GM18520 (cell line): ENCODE data around the gene IQCH.
"Not testable (repeated sequence)": the region's sequence is repeated elsewhere in the genome, so short reads cannot be mapped to it uniquely, and the experiment has no call there.

Experiments
- ATAC-seq: cut with Tn5 transposase; IDR thresholded peaks from one replicate; pipeline ENCODE4 v1.9.1; 2021; ENCODE audit not compliant: unreplicated experiment

The IQCH gene

DNA sequence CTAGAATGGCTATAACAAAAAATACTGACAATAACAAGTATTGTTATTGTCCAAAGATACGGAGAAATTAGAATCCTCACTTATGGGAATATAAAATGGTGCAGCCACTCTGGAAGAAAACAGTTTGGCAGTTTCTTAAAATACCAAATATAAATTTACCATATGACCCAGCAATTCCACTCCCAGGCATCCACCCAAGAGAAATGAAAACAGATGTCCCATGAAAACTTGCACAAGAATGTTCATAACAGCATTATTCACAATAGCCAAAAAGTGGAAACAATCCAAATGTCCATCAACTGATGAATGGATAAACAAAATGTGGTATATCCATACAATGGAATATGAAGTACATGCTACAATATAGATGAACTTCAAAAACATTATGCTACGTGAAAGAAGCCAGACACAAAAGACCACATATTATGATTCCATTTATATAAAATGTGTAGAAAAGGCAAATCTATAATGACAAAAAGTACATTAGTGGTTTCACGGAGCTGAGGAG is 9.6 kb upstream of the IQCH start:
- ATAC-seq, result no peak

DNA sequence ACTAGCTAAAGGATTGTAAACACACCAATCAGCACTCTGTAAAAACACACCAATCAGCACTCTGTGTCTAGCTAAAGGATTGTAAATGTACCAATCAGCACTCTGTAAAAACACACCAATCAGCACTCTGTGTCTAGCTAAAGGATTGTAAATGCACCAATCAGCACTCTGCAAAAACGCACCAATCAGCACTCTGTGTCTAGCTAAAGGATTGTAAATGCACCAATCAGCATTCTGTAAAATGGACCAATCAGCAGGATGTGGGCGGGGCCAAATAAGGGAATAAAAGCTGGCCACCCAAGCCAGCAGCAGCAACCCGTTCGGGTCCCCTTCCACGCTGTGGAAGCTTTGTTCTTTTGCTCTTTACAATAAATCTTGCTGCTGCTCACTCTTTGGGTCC is 8.0 kb upstream of the IQCH start:
- not testable (repeated sequence) for ATAC-seq

DNA sequence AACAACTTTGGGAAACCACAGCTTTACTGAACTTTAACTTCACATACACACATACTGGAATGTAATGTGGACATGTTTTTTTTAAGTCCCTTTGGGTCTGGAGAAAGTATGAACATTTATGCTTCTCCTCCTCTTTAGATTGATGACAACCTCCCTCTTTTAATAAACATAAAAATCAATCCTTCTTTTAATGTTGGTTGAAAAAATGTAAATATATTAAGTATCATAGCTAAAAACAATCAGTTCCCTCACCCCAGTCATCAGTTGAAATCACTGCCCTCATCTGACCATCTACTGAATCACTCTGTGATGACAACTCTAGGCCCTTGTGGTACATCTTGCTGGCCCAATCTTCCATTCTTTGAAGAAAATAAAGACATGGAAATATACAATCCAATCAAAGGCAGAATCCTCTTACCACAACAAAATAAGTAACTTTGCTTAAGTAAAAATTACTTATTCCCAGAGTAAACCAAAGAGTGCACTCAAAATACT is 6.5 kb upstream of the IQCH start:
- no peak for ATAC-seq

GRCh38 chr15:67249830-67250229 is 4.8 kb upstream of the IQCH start:
- no peak for ATAC-seq

GRCh38 chr15:67251318-67251717 is 3.3 kb upstream of the IQCH start:
- no peak for ATAC-seq

- ATAC-seq, result no peak
Observed at GRCh38 chr15:67253101-67253500, 1.5 kb upstream of the IQCH start.

DNA sequence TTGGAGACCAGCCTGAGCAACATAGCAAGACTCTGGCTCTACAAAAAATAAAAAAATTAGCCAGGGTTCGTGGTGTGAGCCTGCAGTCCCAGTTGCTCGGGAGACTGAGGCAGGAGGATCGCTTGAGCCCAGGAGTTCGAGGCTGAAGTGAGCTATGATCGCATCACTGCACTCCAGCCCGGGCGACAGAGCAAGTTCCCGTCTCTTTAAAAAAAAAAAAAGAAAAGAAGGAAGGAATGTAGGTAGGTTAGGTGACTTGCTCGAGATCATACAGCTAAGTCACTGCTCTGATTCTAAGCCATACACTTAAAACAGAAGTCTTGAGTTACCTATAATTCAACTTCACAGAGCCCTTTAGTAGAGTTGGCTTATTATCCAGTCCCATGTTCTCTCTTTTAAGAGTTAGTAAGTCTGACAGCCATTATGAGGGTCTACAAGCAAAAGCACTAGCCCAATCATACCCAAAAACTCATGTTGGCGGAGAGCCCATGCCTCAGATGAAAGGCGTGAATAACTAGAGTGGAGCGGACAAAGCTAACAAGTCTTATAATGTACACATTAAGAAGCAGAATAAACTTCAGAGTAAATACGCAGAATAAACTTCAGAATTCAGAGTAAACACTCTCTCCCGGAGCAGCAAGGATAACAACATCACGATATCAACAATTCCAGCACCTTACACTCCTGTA is 893 bp upstream of the IQCH start:
- no peak for ATAC-seq

- no peak for ATAC-seq
Observed at GRCh38 chr15:67256051-67256450, 1.5 kb downstream of the IQCH start.

- not testable (repeated sequence) for ATAC-seq
Observed at GRCh38 chr15:67258412-67258811, 3.8 kb downstream of the IQCH start.

DNA sequence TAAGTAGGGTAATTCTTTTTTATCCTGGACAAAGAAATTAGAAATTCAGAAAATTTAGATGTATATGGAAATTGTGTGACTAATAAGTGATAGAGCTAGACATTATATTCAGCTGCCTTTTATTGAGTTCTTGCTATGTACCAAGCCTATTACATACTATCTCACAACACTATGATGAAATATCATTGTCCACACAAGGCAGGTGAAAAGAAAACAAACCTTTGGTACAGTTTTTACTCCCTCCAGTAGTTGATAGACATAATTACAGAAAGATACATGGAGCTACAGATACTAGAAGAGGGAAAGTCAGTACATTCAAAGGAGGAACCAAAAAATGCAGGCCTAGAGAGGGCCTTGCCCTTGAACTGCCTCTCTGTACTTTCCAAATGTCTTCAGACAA is 4.8 kb downstream of the IQCH start:
- no peak for ATAC-seq

DNA sequence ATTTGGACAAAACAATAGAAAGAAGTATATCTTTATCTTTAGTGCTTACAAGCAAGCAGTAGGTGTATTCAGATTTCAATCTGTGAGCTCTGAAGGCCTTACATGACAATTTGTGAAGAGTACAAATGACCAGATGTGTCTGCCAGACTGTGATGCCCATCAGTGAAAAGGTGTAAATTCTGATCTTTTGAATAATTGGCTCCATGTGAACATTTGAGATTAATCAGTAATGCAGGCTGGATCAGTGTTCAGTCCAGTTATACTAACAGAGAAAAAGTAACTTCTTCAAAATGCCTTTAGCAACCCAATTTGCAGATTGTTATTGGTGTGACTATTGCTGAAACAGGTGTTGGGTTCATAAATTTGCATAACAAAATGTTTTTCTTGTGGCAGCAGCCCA is 5.2 kb downstream of the IQCH start:
- no peak for ATAC-seq

GRCh38 chr15:67266870-67267269 is 12.3 kb downstream of the IQCH start:
- ATAC-seq, result no peak

- ATAC-seq, result no peak
Observed at GRCh38 chr15:67267440-67267839, 12.9 kb downstream of the IQCH start.

DNA sequence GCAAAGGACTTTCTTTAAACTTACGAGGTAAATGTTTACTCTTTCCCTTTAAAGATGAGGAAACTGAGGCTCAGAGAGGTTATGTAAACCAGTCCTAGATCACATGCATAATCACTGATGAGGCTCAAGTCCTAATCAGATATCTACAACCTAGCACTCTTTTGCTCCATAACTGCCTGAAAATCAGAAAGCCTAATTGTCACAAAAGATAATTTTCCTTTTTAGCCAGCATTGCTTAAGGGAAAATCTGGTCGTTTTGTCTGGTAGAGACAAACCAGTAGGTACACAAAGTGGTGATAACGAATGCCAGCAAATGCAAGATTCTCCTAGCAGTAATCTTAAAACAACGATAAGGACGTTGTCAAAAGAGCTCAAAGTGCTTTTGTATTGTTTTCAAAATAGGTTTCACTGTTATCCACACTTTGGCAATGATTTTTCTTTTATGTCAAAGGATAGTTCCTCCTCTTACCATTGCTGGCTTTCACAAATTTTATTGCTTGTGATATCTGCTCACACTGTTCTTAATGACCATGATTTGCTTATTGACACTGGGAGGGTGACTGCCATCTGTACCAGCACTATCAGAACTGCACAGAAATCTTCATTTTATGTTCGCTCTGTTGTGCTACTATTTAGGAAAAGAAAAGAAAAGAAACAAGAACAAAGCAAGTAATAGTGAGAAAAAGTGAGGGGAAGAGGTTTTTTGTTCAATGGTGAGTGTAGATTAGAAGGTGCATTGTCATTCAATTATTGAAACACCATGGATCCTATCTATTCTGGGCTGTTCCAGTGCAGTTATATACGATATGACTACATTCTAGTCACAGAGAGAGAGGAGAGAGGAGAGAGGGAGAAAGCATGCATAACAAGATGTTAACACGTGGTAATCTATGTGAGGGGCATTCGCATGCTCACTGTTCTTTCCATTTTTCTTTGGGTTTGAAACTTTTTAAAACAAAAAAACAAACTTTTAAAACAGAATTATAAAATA is 13.7 kb downstream of the IQCH start:
- ATAC-seq, result no peak

GRCh38 chr15:67274236-67274635 is 19.6 kb downstream of the IQCH start:
- ATAC-seq, result no peak

DNA sequence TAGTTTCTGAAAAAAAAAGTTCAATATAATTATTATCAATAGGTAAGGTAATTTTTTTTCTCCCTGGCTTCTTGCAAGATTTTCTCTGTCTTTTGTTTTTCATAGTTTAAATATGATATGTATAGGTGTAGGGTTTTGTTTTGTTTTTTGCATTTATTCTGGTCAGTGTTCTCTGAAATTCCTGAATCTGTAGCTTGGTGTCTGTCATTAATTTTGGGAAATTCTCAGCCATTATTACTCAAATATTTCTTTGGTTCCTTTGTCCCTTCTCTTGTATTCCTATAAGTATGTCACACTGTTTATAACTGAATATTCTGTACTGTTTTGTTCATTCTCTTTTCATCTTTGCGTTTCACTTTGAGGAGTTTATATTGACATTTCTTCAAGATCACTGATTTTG is 22.1 kb downstream of the IQCH start:
- no peak for ATAC-seq

GRCh38 chr15:67280217-67280616 is 25.6 kb downstream of the IQCH start:
- ATAC-seq, result no peak

- no peak for ATAC-seq
Observed at GRCh38 chr15:67281714-67282113, 27.1 kb downstream of the IQCH start.

GRCh38 chr15:67285625-67286024 is 31.0 kb downstream of the IQCH start:
- not testable (repeated sequence) for ATAC-seq

DNA sequence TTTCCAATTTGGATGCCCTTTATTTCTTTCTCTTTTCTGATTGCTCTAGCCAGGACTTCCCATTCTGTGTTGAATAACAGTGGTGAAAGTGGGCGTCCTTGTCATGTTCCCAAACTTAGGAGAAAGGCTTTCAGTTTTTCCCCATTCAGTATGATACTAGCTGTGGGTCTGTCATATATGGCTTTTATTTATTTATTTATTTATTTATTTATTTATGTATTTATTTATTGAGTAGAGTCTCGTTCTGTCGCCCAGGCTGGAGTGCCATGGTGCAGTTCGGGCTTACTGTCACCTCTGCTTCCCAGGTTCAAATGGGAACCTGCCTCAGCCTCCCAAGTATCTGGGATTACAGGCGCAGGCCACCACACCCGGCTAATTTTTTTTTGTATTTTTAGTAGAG is 31.8 kb downstream of the IQCH start:
- not testable (repeated sequence) for ATAC-seq

- ATAC-seq, result no peak
Observed at GRCh38 chr15:67290319-67290718, 35.7 kb downstream of the IQCH start.

DNA sequence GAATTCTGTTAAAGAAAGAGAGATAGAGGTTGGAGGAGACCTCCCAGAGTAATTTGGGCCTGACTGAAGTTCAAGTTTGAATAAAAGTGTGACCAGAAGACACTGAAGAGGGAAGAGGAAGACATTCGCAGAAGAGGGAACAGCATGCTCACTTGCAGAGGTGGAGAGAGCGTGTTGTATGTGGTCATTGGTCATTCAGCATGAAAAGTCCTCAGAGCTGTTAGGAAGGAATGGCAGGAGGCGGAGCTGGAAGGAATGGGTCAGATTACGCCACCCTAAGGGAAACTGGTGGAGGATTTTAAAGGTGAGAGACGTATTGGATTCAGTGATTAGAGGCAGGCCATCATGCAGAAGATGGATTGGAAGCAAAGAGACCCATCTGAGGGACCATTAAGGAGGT is 41.6 kb downstream of the IQCH start:
- ATAC-seq, result no peak
